ENCODE results near the gene ALDH9A1. TPM values are rescaled to one million over a fixed set of nuclear protein-coding genes. Genes with fewer than 3 reads are reported as not detected.
A peak's percentile ranks its signal among the peaks of the same experiment; 100 is the strongest.

Gene ALDH9A1
- total and polyA plus RNA-seq, 2 donors (not counting 1 experiment from before 2014, with no cell fraction given): 217 to 270 TPM

- no peaks in the 10 kb centered on the region for H3K27me3 ChIP-seq (ENCODE audit: control insufficient read depth, insufficient read depth, low read length)
- H3K79me2 ChIP-seq (ENCODE audit: control insufficient read depth, insufficient read depth, low read length): no peaks in the 10 kb centered on the region
- H3K4me1 ChIP-seq (ENCODE audit: control insufficient read depth, extremely low read depth, insufficient read depth, low read length): peaks cover 4% of the 10 kb centered on the region
- no peak overlapping the region for H3K27ac ChIP-seq (ENCODE audit: insufficient read depth, low read length)
- H3K36me3 ChIP-seq (ENCODE audit: control insufficient read depth, insufficient read depth, low read length): peaks cover 12% of the 10 kb centered on the region
- no peak overlapping the region for H3K9ac ChIP-seq (ENCODE audit: insufficient read depth, low read length)
- no peak overlapping the region for H3K4me3 ChIP-seq (replicated peaks in 1 of 4; ENCODE audit: control extremely low read depth in 1 of 4, insufficient read depth in 1 of 4, low read depth in 3 of 4, low read length in 4 of 4)
- no peaks in the 10 kb centered on the region for H3K9me3 ChIP-seq (ENCODE audit: control insufficient read depth, insufficient read depth, low read depth, low read length)
- H3K4me2 ChIP-seq (ENCODE audit: extremely low read depth, insufficient read depth, low read length): no peak overlapping the region
- H4K20me1 ChIP-seq (ENCODE audit: control insufficient read depth, extremely low read depth, insufficient read depth, low read length): no peaks in the 10 kb centered on the region
- no peak for DNase-seq (ENCODE audit: low read depth in 2 of 2)
- H2AFZ ChIP-seq (ENCODE audit: low read length): no peak overlapping the region
- no peak for TF ChIP-seq CTCF (conservative IDR thresholded peaks at IDR 0.05 in 1 of 2, IDR thresholded peaks at IDR 0.05 in 1 of 2; ENCODE audit: low read depth in 1 of 2, low read length in 2 of 2)
- no peak for TF ChIP-seq EZH2 (IDR thresholded peaks at IDR 0.05; ENCODE audit: low read length, missing control alignments)
Measured at GRCh38 chr1:165668184-165668583, 30.2 kb downstream of the ALDH9A1 start.

GRCh38 chr1:165666152-165666825 lies 32.1 kb downstream of the ALDH9A1 start:
- peaks cover 4% of the 10 kb centered on the region for H3K4me1 ChIP-seq (ENCODE audit: control insufficient read depth, extremely low read depth, insufficient read depth, low read length)
- H3K4me3 ChIP-seq (replicated peaks in 1 of 4; ENCODE audit: control extremely low read depth in 1 of 4, insufficient read depth in 1 of 4, low read depth in 3 of 4, low read length in 4 of 4): no peak overlapping the region
- H2AFZ ChIP-seq (ENCODE audit: low read length): no peak overlapping the region
- H3K27ac ChIP-seq (ENCODE audit: insufficient read depth, low read length): no peak overlapping the region
- TF ChIP-seq EZH2 (IDR thresholded peaks at IDR 0.05; ENCODE audit: low read length, missing control alignments) (no peak), CTCF (conservative IDR thresholded peaks at IDR 0.05 in 1 of 2, IDR thresholded peaks at IDR 0.05 in 1 of 2; ENCODE audit: low read depth in 1 of 2, low read length in 2 of 2) (no peak)
- H4K20me1 ChIP-seq (ENCODE audit: control insufficient read depth, extremely low read depth, insufficient read depth, low read length): no peaks in the 10 kb centered on the region
- H3K27me3 ChIP-seq (ENCODE audit: control insufficient read depth, insufficient read depth, low read length): no peaks in the 10 kb centered on the region
- H3K9ac ChIP-seq (ENCODE audit: insufficient read depth, low read length): no peak overlapping the region
- peaks cover 14% of the 10 kb centered on the region for H3K36me3 ChIP-seq (ENCODE audit: control insufficient read depth, insufficient read depth, low read length)
- H3K79me2 ChIP-seq (ENCODE audit: control insufficient read depth, insufficient read depth, low read length): no peaks in the 10 kb centered on the region
- H3K9me3 ChIP-seq (ENCODE audit: control insufficient read depth, insufficient read depth, low read depth, low read length): no peaks in the 10 kb centered on the region
- no peak overlapping the region for H3K4me2 ChIP-seq (ENCODE audit: extremely low read depth, insufficient read depth, low read length)
- peak; percentile 36 to 83 for DNase-seq (ENCODE audit: low read depth in 2 of 2)

- H3K27me3 ChIP-seq (ENCODE audit: control insufficient read depth, insufficient read depth, low read length): no peaks in the 10 kb centered on the region
- TF ChIP-seq CTCF (conservative IDR thresholded peaks at IDR 0.05 in 1 of 2, IDR thresholded peaks at IDR 0.05 in 1 of 2; ENCODE audit: low read depth in 1 of 2, low read length in 2 of 2) (no peak), EZH2 (IDR thresholded peaks at IDR 0.05; ENCODE audit: low read length, missing control alignments) (no peak)
- H4K20me1 ChIP-seq (ENCODE audit: control insufficient read depth, extremely low read depth, insufficient read depth, low read length): no peaks in the 10 kb centered on the region
- H3K79me2 ChIP-seq (ENCODE audit: control insufficient read depth, insufficient read depth, low read length): no peaks in the 10 kb centered on the region
- H3K27ac ChIP-seq (ENCODE audit: insufficient read depth, low read length): no peak overlapping the region
- no peak overlapping the region for H3K9ac ChIP-seq (ENCODE audit: insufficient read depth, low read length)
- no peak overlapping the region for H3K4me2 ChIP-seq (ENCODE audit: extremely low read depth, insufficient read depth, low read length)
- H3K36me3 ChIP-seq (ENCODE audit: control insufficient read depth, insufficient read depth, low read length): peaks cover 11% of the 10 kb centered on the region
- H3K4me3 ChIP-seq (replicated peaks in 1 of 4; ENCODE audit: control extremely low read depth in 1 of 4, insufficient read depth in 1 of 4, low read depth in 3 of 4, low read length in 4 of 4): no peak overlapping the region
- DNase-seq (ENCODE audit: low read depth in 2 of 2): no peak
- peaks cover 2% of the 10 kb centered on the region for H3K4me1 ChIP-seq (ENCODE audit: control insufficient read depth, extremely low read depth, insufficient read depth, low read length)
- H2AFZ ChIP-seq (ENCODE audit: low read length): no peak overlapping the region
- H3K9me3 ChIP-seq (ENCODE audit: control insufficient read depth, insufficient read depth, low read depth, low read length): no peaks in the 10 kb centered on the region
Measured at GRCh38 chr1:165662186-165662585, 36.2 kb downstream of the ALDH9A1 start.
